Colonic mucosa (tissue), 4 donors: ENCODE measurements around the gene NFKBIZ. TPM values are rescaled to one million over a fixed set of nuclear protein-coding genes. Genes with fewer than 3 reads are reported as not detected.
"Not testable (repeated sequence)": the region's sequence is repeated elsewhere in the genome, so short reads cannot be mapped to it uniquely, and the experiment has no call there.

Source experiments
- DNase-seq: peaks from one replicate; pipeline ENCODE4 v3.0.0-alpha.2; 2020
- H3K27ac ChIP-seq: fragments of 200-600 bp; one replicate; pipeline ENCODE4 v1.8.0; 2021
- H3K27me3 ChIP-seq: fragments of 200-600 bp; one replicate; pipeline ENCODE4 v1.8.0; 2021
- H3K36me3 ChIP-seq: fragments of 200-600 bp; one replicate; pipeline ENCODE4 v1.8.0; 2021
- H3K4me1 ChIP-seq: fragments of 200-600 bp; one replicate; pipeline ENCODE4 v1.8.0; 2021; ENCODE audit warnings: mild to moderate bottlenecking
- H3K4me3 ChIP-seq: fragments of 200-600 bp; one replicate; pipeline ENCODE4 v1.8.0; 2021
- H3K9ac ChIP-seq, 2 donors: one replicate each; pipeline ENCODE4 v1.7.0; 2013; ENCODE audit warnings: control low read depth in 2 of 2, low read depth in 2 of 2, low read length in 2 of 2
- H3K9me3 ChIP-seq: fragments of 200-600 bp; one replicate; pipeline ENCODE4 v1.8.0; 2021
- intact Hi-C: fragments of 100-400 bp; cut with DNase I; formaldehyde crosslinking; loops from one replicate; pipeline ENCODE4 v1.14.1; 2022
- total RNA-seq, 2 donors: library from RNA; stranded (reverse); fragmentation: NEBNext Ultra II Directional in 1 of 2; extraction: Animal tissue kit (Norgen Biotek cat#: 25700) in 1 of 2; gene quantifications; one replicate each; pipeline ENCODE4 v1.2.1, GENCODE V29; 2021
- TF ChIP-seq, protein P1 (sequence below): fragments of 200-600 bp; IDR thresholded peaks from one replicate; pipeline ENCODE4 v1.8.0; 2022; ENCODE audit warnings: antibody characterized with exemption, mild to moderate bottlenecking
- donor health status: healthy.
- donor health status: DM: no; HTN: no; CAD: no.
- donor health status: DM: no; HTN: no; CAD: no.

NFKBIZ gene
- total RNA-seq, 2 donors from 2014 or later = 69.4 to 96.2 TPM

DNA sequence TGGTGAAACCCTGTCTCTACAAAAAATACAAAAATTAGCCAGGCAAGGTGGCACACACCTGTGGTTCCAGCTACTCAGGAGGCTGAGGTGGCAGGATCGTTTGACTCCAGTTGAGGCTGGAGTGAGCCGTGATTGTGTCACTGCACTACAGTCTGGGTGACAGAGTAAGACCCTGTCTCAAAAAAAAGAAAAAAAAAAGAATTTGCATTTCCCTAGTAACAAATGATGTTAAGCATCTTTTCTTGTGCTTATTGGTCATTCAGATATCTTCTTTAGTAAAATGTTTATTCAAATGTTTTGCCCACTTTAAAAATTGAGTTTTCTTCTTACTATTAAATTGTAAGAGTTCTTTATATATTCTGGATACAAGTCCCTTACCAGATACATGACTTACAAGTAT, 48.7 kb downstream of the NFKBIZ start:
- Histone ChIP-seq H3K4me3 (no peak overlapping the region), H3K9ac (no peak overlapping the region), H3K27me3 (no peaks in the 10 kb centered on the region), H3K4me1 (no peaks in the 10 kb centered on the region), H3K36me3 (no peaks in the 10 kb centered on the region), H3K27ac (no peak overlapping the region), H3K9me3 (no peaks in the 10 kb centered on the region)
- TF ChIP-seq, protein P1, sequence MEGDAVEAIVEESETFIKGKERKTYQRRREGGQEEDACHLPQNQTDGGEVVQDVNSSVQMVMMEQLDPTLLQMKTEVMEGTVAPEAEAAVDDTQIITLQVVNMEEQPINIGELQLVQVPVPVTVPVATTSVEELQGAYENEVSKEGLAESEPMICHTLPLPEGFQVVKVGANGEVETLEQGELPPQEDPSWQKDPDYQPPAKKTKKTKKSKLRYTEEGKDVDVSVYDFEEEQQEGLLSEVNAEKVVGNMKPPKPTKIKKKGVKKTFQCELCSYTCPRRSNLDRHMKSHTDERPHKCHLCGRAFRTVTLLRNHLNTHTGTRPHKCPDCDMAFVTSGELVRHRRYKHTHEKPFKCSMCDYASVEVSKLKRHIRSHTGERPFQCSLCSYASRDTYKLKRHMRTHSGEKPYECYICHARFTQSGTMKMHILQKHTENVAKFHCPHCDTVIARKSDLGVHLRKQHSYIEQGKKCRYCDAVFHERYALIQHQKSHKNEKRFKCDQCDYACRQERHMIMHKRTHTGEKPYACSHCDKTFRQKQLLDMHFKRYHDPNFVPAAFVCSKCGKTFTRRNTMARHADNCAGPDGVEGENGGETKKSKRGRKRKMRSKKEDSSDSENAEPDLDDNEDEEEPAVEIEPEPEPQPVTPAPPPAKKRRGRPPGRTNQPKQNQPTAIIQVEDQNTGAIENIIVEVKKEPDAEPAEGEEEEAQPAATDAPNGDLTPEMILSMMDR = no peak
- intact Hi-C loops = no loop called here
- DNase-seq = no peak

DNA sequence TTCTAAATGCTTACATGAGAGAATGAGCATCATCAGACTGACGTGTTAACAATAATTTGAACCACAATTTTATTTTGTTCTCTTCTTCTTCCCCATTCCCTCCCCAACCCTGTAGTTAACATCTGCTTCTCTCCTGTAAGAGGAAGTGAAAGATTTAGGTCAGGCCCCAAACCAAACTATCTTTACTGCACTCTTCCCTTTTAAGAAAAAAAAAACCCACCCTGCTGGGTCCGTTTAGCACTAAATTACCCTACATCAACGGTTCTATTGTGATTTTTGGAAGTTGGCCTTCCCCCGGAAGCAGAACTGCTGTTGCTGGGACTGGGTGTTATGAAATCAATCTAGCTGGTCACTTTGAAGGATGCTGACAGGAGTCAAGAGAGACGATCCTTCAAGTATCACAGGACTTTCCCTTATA, 49.4 kb downstream of the NFKBIZ start:
- TF ChIP-seq, protein P1 = no peak
- H3K4me1 ChIP-seq = no peaks in the 10 kb centered on the region
- no peak overlapping the region for H3K4me3 ChIP-seq
- H3K9ac ChIP-seq = no peak overlapping the region
- H3K27me3 ChIP-seq = no peaks in the 10 kb centered on the region
- intact Hi-C loops = no loop called here
- H3K36me3 ChIP-seq = no peaks in the 10 kb centered on the region
- H3K27ac ChIP-seq = no peak overlapping the region
- no peaks in the 10 kb centered on the region for H3K9me3 ChIP-seq
- no peak for DNase-seq

DNA sequence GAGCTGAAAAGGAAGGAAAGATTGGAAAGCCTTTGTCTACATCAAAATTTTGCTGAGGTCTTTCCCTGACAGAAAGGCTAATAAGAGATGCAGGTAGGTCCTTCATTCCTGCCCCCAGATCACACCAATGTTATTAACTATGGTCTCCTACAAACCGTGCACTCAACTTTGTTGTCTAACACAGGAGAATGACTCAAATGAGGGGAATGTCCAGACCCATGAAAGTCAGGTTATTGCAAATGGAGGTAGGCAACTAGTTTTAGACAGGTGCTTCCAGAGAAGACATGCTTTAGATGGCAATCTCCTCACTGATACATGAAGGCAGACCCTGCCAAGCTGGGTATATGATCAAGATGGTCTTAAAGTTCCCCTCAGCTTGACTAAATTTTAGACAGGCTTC, 51.0 kb downstream of the NFKBIZ start:
- Histone ChIP-seq H3K4me1 (no peaks in the 10 kb centered on the region), H3K36me3 (no peaks in the 10 kb centered on the region), H3K9me3 (no peaks in the 10 kb centered on the region), H3K27ac (no peak overlapping the region), H3K4me3 (no peak overlapping the region), H3K9ac (no peak overlapping the region), H3K27me3 (no peaks in the 10 kb centered on the region)
- TF ChIP-seq, protein P1 = no peak
- intact Hi-C loops = no loop called here
- DNase-seq = no peak

DNA sequence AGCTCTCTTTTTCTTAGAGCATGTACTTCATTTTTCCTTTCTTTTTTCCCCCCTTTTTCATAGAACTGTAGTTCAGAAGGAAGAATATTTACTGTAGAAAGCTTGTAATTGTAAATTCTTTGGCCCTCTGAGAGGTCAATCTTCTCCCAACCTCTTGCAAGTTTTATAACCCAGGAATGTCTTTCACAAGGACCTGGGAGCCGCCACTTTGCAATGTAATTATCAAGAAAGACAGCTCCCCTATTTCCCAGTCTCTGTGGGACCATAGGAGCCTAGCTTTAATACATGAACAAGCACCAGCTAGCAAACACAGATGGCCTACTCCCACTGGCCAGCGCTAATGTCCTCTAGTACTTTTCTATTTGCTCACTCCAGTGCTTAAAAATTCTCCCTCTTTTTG, 51.4 kb downstream of the NFKBIZ start:
- intact Hi-C loops = no loop called here
- DNase-seq = no peak
- H3K27ac ChIP-seq = no peak overlapping the region
- H3K4me3 ChIP-seq = no peak overlapping the region
- no peak overlapping the region for H3K9ac ChIP-seq
- no peaks in the 10 kb centered on the region for H3K36me3 ChIP-seq
- H3K4me1 ChIP-seq = no peaks in the 10 kb centered on the region
- H3K27me3 ChIP-seq = no peaks in the 10 kb centered on the region
- TF ChIP-seq, protein P1 = no peak
- H3K9me3 ChIP-seq = no peaks in the 10 kb centered on the region

DNA sequence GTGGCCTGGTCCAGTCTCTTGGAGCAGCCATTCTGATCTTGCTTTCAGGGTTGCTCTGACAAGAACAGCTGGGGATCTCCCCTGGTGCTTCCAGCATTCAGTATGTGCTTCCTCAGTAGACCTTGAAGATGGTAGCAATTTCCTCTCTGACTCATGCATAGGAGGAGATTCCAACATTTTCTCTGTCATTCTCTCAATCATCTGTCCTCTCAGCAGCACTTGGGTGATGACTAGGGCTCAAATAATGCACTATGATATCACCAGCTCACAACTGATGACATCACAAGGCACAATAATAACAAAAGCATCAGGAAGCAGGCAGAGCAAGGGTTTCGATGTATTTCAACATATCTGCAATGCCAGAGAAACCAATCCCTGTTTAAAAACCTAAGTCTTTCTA, 52.7 kb downstream of the NFKBIZ start:
- intact Hi-C loops = no loop called here
- no peak for DNase-seq
- TF ChIP-seq, protein P1 = no peak
- H3K9ac ChIP-seq = no peak overlapping the region
- no peak overlapping the region for H3K27ac ChIP-seq
- H3K36me3 ChIP-seq = no peaks in the 10 kb centered on the region
- H3K4me1 ChIP-seq = no peaks in the 10 kb centered on the region
- H3K9me3 ChIP-seq = no peaks in the 10 kb centered on the region
- H3K4me3 ChIP-seq = no peak overlapping the region
- H3K27me3 ChIP-seq = no peaks in the 10 kb centered on the region

DNA sequence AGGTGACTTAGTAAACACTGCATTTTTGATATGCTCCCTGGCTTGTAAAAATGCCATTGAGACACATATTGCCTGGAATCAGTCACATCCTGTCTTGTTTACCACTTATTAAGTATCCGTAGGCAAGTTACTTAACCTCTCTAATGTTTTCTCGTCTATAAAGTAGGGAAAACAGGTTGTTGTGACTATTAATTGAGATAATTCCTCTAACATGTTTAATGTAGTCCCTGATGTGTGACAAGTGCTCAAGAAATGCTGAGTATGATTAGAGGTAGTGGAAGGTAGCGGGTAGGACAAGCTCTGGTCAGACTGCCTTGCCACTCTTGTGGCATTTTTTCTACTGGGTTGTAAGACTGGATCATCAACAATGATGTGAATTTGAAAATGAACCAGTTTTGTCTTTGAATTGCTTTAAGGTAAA, 54.1 kb downstream of the NFKBIZ start:
- Histone ChIP-seq H3K9me3 (no peaks in the 10 kb centered on the region), H3K4me3 (no peak overlapping the region), H3K27ac (no peak overlapping the region), H3K4me1 (no peaks in the 10 kb centered on the region), H3K27me3 (no peaks in the 10 kb centered on the region), H3K36me3 (no peaks in the 10 kb centered on the region), H3K9ac (no peak overlapping the region)
- intact Hi-C loops = no loop called here
- TF ChIP-seq, protein P1 = no peak
- no peak for DNase-seq

DNA sequence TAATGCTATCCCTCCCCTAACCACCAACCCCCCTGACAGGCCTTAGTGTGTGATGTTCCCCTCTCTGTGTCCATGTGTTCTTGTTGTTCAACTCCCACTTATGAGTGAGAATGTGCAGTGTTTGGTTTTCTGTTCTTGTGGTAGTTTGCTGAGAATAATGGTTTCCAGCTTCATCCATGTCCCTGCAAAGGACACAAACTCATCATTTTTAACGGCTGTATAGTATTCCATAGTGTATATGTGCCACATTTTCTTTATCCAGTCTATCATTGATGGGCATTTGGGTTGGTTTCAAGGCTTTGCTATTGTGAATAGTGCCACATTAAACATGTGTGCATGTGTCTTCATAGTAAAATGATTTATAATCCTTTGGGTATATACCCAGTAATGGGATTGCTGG, 56.3 kb downstream of the NFKBIZ start:
- H3K36me3 ChIP-seq, intact Hi-C loops, H3K9me3 ChIP-seq, H3K27me3 ChIP-seq, H3K4me1 ChIP-seq, DNase-seq, H3K9ac ChIP-seq, H3K27ac ChIP-seq, H3K4me3 ChIP-seq: not testable (repeated sequence)
